Anterior cingulate cortex (tissue), 58 donors: Measurements from ENCODE around the gene CCNY.

Source experiments
- DNase-seq, 58 donors: peaks; one replicate each; lab custom pipeline; 2025; lab: John Stamatoyannopoulos, UW

CCNY gene

GRCh38 chr10:35331894-35332640, 4.2 kb upstream of the CCNY start:
- DNase-seq = no peak

GRCh38 chr10:35334297-35334696, 2.0 kb upstream of the CCNY start:
- no peak for DNase-seq

GRCh38 chr10:35335133-35336083, 901 bp upstream of the CCNY start:
- no peak for DNase-seq

- peak in 22 of 58 donors; percentile 15 to 66 (median 30) for DNase-seq
Measured at GRCh38 chr10:35336921-35337823, 863 bp downstream of the CCNY start.

GRCh38 chr10:35339942-35340341, 3.6 kb downstream of the CCNY start:
- no peak for DNase-seq

- no peak for DNase-seq
Measured at GRCh38 chr10:35340975-35341374, 4.7 kb downstream of the CCNY start.

GRCh38 chr10:35341521-35341920, 5.2 kb downstream of the CCNY start:
- DNase-seq = no peak

- no peak for DNase-seq
Measured at GRCh38 chr10:35342183-35342753, 6.0 kb downstream of the CCNY start.

GRCh38 chr10:35343739-35344138, 7.4 kb downstream of the CCNY start:
- no peak for DNase-seq

- DNase-seq = no peak
Measured at GRCh38 chr10:35345383-35345742, 9.1 kb downstream of the CCNY start.

- DNase-seq = no peak
Measured at GRCh38 chr10:35346248-35346647, 9.9 kb downstream of the CCNY start.

GRCh38 chr10:35347121-35347562, 10.8 kb downstream of the CCNY start:
- peak in 34 of 58 donors; percentile 16 to 81 (median 47) for DNase-seq

GRCh38 chr10:35347899-35348608, 11.7 kb downstream of the CCNY start:
- peak in 4 of 58 donors; percentile 11 to 21 (median 16) for DNase-seq

GRCh38 chr10:35348609-35349388, 12.5 kb downstream of the CCNY start:
- DNase-seq = peak in 1 of 58 donors; percentile 18

- no peak for DNase-seq
Measured at GRCh38 chr10:35349389-35349915, 13.1 kb downstream of the CCNY start.

GRCh38 chr10:35351021-35351420, 14.7 kb downstream of the CCNY start:
- no peak for DNase-seq

- DNase-seq = no peak
Measured at GRCh38 chr10:35352097-35352496, 15.8 kb downstream of the CCNY start.

- no peak for DNase-seq
Measured at GRCh38 chr10:35352512-35352911, 16.2 kb downstream of the CCNY start.
